GM12872 (cell line): ENCODE data around the gene LY6G5C.

Source experiments
- TF ChIP-seq, protein P1 (sequence below): IDR thresholded peaks from 3 replicates; pipeline ENCODE4 v1.5.1; 2011; ENCODE audit warnings: low read depth, mild to moderate bottlenecking, low read length, moderate library complexity; ENCODE audit not compliant: insufficient read depth

The LY6G5C gene

DNA sequence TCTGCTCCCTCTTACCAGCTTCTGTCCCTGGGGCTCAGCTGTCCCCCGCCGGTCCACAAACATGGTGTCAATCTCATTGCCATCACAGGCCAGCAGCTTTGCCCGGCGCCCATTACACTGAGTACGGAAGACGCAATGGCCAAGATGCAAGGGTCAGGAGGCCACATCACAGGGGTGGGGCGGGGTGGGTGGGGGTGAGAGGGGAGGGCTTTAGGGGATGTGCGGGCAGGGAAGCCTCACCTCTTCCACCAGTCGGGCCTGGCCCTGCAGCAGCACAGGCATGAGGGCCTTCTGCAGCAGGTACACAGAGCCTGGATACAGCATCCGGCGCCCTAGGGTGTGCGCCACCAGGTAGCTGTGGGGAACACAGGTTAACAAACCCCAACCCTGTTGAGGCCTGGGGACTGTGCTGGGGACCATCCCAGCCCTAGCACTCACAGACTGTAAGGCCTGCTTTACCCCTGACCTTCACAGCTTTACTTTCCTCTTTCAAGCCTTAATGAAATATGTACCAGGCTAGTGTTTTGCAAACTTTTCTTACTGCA, 10.8 kb upstream of the LY6G5C start:
- TF ChIP-seq, protein P1, sequence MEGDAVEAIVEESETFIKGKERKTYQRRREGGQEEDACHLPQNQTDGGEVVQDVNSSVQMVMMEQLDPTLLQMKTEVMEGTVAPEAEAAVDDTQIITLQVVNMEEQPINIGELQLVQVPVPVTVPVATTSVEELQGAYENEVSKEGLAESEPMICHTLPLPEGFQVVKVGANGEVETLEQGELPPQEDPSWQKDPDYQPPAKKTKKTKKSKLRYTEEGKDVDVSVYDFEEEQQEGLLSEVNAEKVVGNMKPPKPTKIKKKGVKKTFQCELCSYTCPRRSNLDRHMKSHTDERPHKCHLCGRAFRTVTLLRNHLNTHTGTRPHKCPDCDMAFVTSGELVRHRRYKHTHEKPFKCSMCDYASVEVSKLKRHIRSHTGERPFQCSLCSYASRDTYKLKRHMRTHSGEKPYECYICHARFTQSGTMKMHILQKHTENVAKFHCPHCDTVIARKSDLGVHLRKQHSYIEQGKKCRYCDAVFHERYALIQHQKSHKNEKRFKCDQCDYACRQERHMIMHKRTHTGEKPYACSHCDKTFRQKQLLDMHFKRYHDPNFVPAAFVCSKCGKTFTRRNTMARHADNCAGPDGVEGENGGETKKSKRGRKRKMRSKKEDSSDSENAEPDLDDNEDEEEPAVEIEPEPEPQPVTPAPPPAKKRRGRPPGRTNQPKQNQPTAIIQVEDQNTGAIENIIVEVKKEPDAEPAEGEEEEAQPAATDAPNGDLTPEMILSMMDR, result no peak

- TF ChIP-seq, protein P1, result no peak
These were observed 10.2 kb upstream of the LY6G5C start for GRCh38 chr6:31691078-31691463.

GRCh38 chr6:31690231-31691077, 9.6 kb upstream of the LY6G5C start:
- TF ChIP-seq, protein P1, result no peak

- TF ChIP-seq, protein P1, result peak; percentile 58
These were observed 8.6 kb upstream of the LY6G5C start for GRCh38 chr6:31689249-31690110.

DNA sequence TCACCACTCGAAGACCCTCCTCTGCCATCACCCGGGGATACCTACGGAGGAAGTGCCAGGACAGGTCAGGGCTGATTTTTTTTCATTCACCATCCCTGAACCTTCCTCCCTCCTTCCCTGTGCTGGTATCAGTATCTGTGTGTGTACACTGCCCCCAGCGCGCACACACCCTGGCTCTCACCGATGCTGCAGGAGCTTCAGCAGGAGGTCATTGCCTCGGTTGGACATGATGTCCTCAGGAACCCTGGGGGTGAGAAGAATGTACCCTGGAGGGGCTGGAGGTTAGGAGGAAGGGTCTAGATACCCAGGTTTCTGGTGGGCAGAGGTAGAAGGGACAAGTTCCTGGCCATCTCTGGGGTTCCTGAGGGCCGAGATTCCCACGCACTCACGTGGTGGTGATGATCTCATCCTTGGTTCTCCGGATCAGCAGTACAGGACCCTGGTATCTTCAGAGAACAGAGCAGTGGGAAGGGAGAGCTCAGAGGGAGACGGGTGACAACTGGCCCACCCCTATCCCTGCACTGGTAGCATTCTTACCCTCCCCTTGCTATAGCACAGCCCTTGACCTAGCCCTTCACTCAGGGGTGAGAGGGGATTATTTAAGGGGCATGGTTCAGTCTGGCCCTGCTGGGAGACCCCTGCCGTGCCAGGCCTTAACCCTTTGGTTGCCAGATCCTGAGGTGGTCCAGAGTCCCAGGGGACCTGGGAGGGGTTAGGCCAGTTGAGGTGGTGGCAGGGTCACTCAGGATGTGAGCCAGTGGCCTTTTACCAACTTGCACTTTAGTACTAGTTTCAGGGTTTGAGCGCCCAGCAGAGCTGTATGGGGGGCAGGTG, 7.2 kb upstream of the LY6G5C start:
- TF ChIP-seq, protein P1, result no peak

DNA sequence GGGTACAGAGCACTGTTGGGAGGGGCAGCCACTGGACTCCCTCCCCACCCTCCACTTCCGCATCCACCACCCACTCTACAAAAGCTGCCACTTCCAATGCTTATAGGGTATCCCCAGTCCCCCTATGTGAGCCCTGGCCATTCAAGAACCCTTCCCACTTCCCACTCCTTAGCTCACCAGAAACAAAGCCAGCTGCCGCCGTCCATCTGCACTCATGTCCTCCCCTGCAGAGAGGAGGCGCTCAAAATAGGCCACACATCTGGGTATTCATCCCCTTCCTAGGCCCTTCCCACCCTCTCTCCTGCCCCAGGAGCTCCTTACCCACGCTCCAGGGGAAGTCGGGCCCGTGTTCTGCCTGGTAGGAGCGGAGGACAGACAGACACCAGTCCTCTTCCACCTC, 6.5 kb upstream of the LY6G5C start:
- TF ChIP-seq, protein P1, result no peak
